Measurements from ENCODE around the gene NCAM1.

NCAM1 gene

DNA sequence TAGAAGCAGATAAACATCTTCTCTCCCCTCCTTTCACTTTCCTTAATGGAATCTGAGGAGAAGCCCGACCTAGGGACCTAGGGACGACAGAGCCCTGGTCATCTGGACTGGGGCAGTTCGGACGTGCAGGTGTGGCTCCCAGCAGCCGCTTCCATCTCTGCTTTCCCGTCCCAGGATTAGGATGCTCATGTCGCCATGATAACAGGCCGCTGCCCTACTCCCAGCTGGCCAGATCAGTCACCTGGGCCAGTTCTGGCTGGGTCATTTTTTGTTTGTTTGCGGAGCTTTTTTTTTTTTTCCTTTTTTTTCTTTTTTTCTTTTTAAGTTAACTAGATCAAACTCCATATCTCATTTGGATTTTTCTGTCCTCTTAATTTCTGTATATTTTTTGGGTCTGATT, 186.9 kb downstream of the NCAM1 start:
- CTCF ChIA-PET = no interaction called here
- TF ChIP-seq ZNF214 (tag by site-specific recombination; IDR thresholded peaks at IDR 0.05; ENCODE audit: borderline replicate concordance) = no peak
- no peak for TF ChIP-seq ZNF302 (tag by site-specific recombination; IDR thresholded peaks at IDR 0.05; ENCODE audit: low read depth)
- no peak for TF ChIP-seq REPIN1 (tag by site-specific recombination; IDR thresholded peaks at IDR 0.05; ENCODE audit: low read depth)
- no peak for TF ChIP-seq ZNF239 (tag by site-specific recombination; IDR thresholded peaks at IDR 0.05)
- TF ChIP-seq ZNF416 (tag by site-specific recombination; IDR thresholded peaks at IDR 0.05) = no peak
- TF ChIP-seq GLI2 (tag by site-specific recombination; IDR thresholded peaks at IDR 0.05; ENCODE audit: borderline replicate concordance, low read depth) = no peak
- TF ChIP-seq ZIC2 (tag by site-specific recombination; IDR thresholded peaks at IDR 0.05) = no peak
- no peak for TF ChIP-seq ZNF600 (tag by site-specific recombination; IDR thresholded peaks at IDR 0.05)
- TF ChIP-seq ZNF366 (tag by site-specific recombination; conservative IDR thresholded peaks at IDR 0.05) = no peak
- TF ChIP-seq RBAK (tag by site-specific recombination; IDR thresholded peaks at IDR 0.05) = no peak
- H3K4me3 ChIP-seq (ENCODE audit: low read depth, low read length) = no peak overlapping the region
- POLR2A ChIA-PET = no interaction called here
- H3K4me1 ChIP-seq (ENCODE audit: control insufficient read depth, insufficient read depth, low read length) = no peaks in the 10 kb centered on the region
- no peak overlapping the region for H3K27ac ChIP-seq (ENCODE audit: extremely low read depth, low read depth, low read length)
- H3K36me3 ChIP-seq (ENCODE audit: control insufficient read depth in 2 of 2, insufficient read depth in 1 of 2, low read length in 2 of 2) = no peaks in the 10 kb centered on the region
- H3K9me3 ChIP-seq (ENCODE audit: control insufficient read depth, insufficient read depth, low read depth, low read length) = no peaks in the 10 kb centered on the region

- Histone ChIP-seq H3K27ac (ENCODE audit: extremely low read depth, low read depth, low read length) (no peak overlapping the region), H3K4me1 (ENCODE audit: control insufficient read depth, insufficient read depth, low read length) (no peaks in the 10 kb centered on the region), H3K36me3 (ENCODE audit: control insufficient read depth in 2 of 2, insufficient read depth in 1 of 2, low read length in 2 of 2) (no peaks in the 10 kb centered on the region), H3K4me3 (ENCODE audit: low read depth, low read length) (no peak overlapping the region), H3K9me3 (ENCODE audit: control insufficient read depth, insufficient read depth, low read depth, low read length) (no peaks in the 10 kb centered on the region)
- POLR2A ChIA-PET = no interaction called here
- TF ChIP-seq ZNF664 (tag by site-specific recombination; IDR thresholded peaks at IDR 0.05) (no peak), EGR2 (tag by site-specific recombination; IDR thresholded peaks at IDR 0.05; ENCODE audit: low read depth) (no peak), ZNF776 (tag by site-specific recombination; IDR thresholded peaks at IDR 0.05; ENCODE audit: borderline replicate concordance) (no peak), KLF1 (tag by site-specific recombination; IDR thresholded peaks at IDR 0.05) (no peak), ZNF324 (tag by site-specific recombination; IDR thresholded peaks at IDR 0.05) (no peak), ZNF654 (tag by site-specific recombination; IDR thresholded peaks at IDR 0.05; ENCODE audit: low read depth) (no peak)
- CTCF ChIA-PET = interaction anchor here (0.6 kb wide), 1 partner anchor 1356 kb away, joined by 4 read pairs; no protein-coding TSS in a partner anchor
These were observed 187.4 kb downstream of the NCAM1 start for GRCh38 chr11:113148652-113149051.

DNA sequence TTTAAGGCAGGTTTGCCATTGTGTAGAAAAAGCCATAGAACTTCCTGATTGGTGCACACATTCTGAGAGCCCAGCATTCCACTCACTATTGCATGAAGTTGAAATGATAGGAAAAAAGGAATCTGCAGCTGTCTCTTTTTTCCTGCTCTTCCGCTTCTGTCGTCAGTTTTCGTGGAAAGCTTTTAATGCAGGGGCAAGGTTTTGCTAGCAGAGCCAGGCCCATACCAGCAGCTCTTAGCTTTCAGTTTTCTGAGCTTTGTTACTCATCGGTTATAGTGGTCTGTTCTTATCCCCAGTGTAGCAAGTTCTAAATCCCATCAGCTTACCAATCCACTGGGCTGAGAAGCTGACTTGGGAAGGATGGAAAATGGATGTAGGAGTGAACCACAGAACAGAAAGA, 190.3 kb downstream of the NCAM1 start:
- Histone ChIP-seq H3K36me3 (ENCODE audit: control insufficient read depth in 2 of 2, insufficient read depth in 1 of 2, low read length in 2 of 2) (no peaks in the 10 kb centered on the region), H3K27ac (ENCODE audit: extremely low read depth, low read depth, low read length) (no peak overlapping the region), H3K4me1 (ENCODE audit: control insufficient read depth, insufficient read depth, low read length) (no peaks in the 10 kb centered on the region), H3K9me3 (ENCODE audit: control insufficient read depth, insufficient read depth, low read depth, low read length) (no peaks in the 10 kb centered on the region), H3K4me3 (ENCODE audit: low read depth, low read length) (no peak overlapping the region)
- CTCF ChIA-PET = no interaction called here
- POLR2A ChIA-PET = no interaction called here
- no peak for TF ChIP-seq TSHZ1 (tag by site-specific recombination; IDR thresholded peaks at IDR 0.05; ENCODE audit: borderline replicate concordance)
- TF ChIP-seq SP2 (tag by site-specific recombination; IDR thresholded peaks at IDR 0.05) = no peak
- TF ChIP-seq SCRT1 (tag by site-specific recombination; IDR thresholded peaks at IDR 0.05; ENCODE audit: borderline replicate concordance) = no peak
- no peak for TF ChIP-seq ATF2 (tag by site-specific recombination; IDR thresholded peaks at IDR 0.05; ENCODE audit: low read depth)
- TF ChIP-seq ZNF600 (tag by site-specific recombination; IDR thresholded peaks at IDR 0.05) = no peak
- TF ChIP-seq ZNF16 (tag by site-specific recombination; IDR thresholded peaks at IDR 0.05; ENCODE audit: low read depth) = no peak
- no peak for TF ChIP-seq ZNF292 (tag by site-specific recombination; IDR thresholded peaks at IDR 0.05; ENCODE audit: borderline replicate concordance, low read depth)
- TF ChIP-seq, protein P1, sequence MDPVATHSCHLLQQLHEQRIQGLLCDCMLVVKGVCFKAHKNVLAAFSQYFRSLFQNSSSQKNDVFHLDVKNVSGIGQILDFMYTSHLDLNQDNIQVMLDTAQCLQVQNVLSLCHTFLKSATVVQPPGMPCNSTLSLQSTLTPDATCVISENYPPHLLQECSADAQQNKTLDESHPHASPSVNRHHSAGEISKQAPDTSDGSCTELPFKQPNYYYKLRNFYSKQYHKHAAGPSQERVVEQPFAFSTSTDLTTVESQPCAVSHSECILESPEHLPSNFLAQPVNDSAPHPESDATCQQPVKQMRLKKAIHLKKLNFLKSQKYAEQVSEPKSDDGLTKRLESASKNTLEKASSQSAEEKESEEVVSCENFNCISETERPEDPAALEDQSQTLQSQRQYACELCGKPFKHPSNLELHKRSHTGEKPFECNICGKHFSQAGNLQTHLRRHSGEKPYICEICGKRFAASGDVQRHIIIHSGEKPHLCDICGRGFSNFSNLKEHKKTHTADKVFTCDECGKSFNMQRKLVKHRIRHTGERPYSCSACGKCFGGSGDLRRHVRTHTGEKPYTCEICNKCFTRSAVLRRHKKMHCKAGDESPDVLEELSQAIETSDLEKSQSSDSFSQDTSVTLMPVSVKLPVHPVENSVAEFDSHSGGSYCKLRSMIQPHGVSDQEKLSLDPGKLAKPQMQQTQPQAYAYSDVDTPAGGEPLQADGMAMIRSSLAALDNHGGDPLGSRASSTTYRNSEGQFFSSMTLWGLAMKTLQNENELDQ (tag by site-specific recombination; IDR thresholded peaks at IDR 0.05; ENCODE audit: low read depth) = no peak
- TF ChIP-seq ZNF23 (tag by site-specific recombination; IDR thresholded peaks at IDR 0.05; ENCODE audit: borderline replicate concordance) = no peak
- TF ChIP-seq, protein P2, sequence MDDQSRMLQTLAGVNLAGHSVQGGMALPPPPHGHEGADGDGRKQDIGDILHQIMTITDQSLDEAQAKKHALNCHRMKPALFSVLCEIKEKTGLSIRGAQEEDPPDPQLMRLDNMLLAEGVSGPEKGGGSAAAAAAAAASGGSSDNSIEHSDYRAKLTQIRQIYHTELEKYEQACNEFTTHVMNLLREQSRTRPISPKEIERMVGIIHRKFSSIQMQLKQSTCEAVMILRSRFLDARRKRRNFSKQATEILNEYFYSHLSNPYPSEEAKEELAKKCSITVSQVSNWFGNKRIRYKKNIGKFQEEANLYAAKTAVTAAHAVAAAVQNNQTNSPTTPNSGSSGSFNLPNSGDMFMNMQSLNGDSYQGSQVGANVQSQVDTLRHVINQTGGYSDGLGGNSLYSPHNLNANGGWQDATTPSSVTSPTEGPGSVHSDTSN (CRISPR knock-in tag; IDR thresholded peaks at IDR 0.05) = no peak

Data from HEK293 (cell line).